ENCODE data around the gene CREB1.

CREB1 gene

DNA sequence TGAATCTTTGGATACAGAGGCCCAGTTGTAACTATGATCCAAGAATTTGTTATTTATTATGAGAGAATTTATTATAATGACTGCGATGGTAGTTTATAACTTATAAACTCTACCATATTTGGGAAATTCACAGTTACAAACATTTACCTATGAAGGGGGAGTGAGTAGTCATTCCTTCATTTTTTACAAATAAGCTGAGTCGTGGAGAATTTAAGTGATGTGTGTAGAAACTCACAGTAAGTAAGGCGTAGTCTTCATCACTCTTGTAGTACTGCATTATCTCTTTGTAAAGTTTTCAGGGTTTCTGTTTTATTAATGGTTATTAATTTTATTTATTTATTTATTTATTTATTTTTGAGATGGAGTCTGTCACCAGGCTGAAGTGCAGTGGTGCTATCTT lies 13.5 kb downstream of the CREB1 start:
- FAIRE-seq: no peak

DNA sequence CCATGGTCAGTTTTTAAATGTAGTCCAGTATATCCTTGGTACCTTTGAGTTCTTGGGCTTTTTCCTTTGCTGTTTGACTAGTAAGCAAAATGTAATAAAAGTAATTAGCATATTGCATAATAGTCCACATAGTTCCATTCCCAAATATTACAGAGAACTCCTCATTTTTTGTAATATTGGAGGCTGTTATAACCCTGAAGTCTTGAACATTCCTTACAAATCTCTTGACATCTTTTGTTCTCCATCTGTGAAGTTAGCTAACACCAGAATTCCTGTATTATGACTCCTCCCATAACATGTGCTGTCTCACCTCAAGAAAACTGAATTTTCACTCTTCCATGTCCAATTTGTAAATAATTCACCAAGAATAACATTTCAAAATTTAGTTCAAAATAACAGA lies 17.1 kb downstream of the CREB1 start:
- FAIRE-seq: no peak

DNA sequence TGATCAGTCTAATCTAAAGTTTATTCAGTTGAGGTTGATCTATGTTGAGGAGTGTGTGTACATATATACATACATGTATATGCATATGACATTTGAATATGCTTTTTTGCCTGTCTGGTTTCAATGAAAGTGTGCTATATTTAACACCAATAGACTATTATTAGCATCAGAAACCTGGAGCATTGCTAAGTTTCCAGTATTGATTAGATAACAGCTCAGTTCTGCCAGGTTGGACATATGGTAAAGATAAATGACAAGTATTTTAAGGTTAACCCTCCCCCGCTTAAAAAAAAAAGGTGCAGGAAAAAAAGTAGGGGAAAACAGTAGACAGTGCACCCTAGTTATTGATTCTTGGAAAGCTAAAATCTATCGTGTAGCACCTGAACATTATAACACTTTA lies 19.4 kb downstream of the CREB1 start:
- FAIRE-seq: no peak

- FAIRE-seq: no peak
These were observed 28.3 kb downstream of the CREB1 start for GRCh38 chr2:207558079-207558491.

- FAIRE-seq: no peak
These were observed 31.8 kb downstream of the CREB1 start for GRCh38 chr2:207561386-207562080.

- FAIRE-seq: no peak
These were observed 36.2 kb downstream of the CREB1 start for GRCh38 chr2:207565736-207566500.

- no peak for FAIRE-seq
These were observed 37.9 kb downstream of the CREB1 start for GRCh38 chr2:207567671-207568070.

DNA sequence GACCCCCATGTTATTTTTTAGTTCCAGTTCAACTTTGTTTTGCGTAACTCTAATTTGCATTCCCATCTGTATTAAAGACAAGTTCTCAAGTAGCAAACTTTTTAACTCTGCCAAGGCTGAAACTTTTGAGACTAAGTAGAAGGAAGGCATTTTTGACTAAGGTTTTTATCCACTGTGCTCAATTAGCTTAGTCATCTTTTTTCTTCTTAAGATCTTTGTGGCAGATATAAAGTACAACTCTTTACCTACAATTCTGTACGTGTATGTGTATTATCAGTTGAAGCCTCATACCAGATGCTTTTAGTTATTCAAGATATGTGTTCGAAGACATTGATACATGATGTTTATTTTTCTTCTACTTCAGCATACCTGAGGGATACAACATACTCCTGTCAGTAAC lies 41.6 kb downstream of the CREB1 start:
- no peak for FAIRE-seq

- no peak for FAIRE-seq
These were observed 55.2 kb downstream of the CREB1 start for GRCh38 chr2:207584952-207585351.

- FAIRE-seq: no peak
These were observed 57.5 kb downstream of the CREB1 start for GRCh38 chr2:207587305-207587704.

DNA sequence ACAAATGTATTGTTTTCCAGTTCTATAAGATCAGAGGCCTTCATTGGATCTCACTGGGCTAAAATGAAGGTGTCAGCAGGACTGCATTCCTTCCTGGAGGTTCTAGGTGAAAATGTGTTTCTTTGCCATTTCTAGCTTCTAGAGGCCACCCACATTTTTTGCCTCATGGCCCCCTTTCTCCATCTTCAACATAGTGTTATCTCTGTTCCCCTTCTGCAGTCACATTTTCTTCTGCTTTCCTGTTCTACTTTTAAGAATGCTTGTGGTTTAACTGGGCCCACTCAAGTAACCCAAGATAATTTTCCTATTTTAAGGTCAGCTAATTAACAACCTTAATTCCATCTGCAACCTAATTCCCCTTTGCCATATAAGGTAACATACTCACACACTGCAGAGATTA lies 59.4 kb downstream of the CREB1 start:
- FAIRE-seq: no peak

- no peak for FAIRE-seq
These were observed 63.5 kb downstream of the CREB1 start for GRCh38 chr2:207593277-207593676.

DNA sequence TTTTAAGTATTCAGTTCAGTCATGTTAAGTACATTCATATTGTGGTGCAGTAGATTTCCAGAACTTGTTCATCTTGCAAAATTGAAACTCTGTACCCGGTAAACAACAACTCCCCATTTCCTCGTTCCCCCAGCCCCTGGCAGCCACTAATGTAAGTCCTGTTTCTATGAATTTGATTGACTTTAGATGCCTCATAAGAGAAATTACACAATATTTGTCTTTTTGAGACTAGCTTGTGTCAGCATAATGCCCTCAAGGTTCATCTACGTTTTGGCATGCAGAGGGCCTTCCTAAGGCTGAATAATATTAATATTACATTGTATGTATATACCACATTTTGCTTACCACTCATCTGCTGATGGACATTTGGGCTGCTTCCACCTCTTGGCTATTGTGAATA lies 64.5 kb downstream of the CREB1 start:
- no peak for FAIRE-seq

- FAIRE-seq: no peak
These were observed 65.0 kb downstream of the CREB1 start for GRCh38 chr2:207594731-207595130.

- no peak for FAIRE-seq
These were observed 69.9 kb downstream of the CREB1 start for GRCh38 chr2:207599636-207600035.

GRCh38 chr2:207600231-207600630 lies 70.5 kb downstream of the CREB1 start:
- FAIRE-seq: no peak

GRCh38 chr2:207601774-207602173 lies 72.0 kb downstream of the CREB1 start:
- FAIRE-seq: no peak

GRCh38 chr2:207603486-207603885 lies 73.7 kb downstream of the CREB1 start:
- no peak for FAIRE-seq

DNA sequence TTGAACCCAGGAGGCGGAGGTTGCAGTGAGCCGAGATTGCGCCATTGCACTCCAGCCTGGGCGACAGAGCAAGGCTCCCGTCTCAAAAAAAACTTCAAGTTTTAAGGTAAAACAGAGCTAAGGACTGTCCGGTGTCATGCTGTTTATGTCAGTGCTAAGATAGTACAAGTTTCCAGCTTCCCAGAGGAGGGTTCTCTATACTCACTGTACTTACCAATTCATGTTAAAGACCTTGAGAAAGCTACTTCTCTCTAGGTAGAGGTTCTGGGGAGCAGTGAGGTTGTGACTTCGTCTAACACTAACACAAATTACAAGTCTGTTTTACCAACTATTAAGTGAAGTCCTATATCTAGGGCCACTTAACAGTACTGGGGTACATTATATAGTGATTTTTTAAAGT lies 76.6 kb downstream of the CREB1 start:
- no peak for FAIRE-seq

- no peak for FAIRE-seq
These were observed 77.1 kb downstream of the CREB1 start for GRCh38 chr2:207606829-207607228.

DNA sequence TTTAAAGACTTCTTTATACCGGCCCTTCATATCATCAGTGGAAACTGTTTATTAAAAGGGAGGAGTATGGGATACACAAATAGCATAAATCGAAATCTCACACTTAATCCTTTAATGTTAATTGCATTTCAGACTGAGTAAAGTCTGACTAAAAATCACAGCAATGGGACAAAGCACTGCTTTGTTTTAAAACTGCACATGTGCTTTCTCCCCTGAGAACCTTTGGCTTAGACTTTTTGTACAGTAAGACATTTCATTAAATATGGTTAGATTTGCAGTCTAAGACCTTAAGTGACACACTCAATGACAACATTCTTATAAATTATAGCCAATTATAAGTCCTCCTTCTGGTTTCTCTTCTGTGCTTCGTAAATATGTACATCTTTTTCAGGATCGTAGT lies 83.0 kb downstream of the CREB1 start:
- FAIRE-seq: no peak

DNA sequence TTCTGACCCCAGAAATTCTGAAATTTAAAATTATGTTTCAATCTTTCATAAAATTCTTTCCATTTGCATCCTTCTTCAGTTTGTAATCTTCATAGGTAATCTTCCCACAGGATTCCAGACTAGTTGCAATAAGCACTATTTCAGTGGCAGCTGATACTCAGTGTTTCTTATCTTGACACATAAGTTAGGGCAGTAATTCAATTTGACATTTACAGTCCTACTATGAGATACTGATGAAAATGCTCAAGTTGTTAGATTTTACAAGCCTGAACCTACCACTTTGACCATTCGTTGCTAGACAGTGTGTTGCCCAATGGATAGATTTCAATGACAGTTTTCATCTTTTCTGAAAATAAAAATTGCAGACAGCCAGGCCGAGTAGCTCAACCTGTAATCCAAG lies 85.1 kb downstream of the CREB1 start:
- FAIRE-seq: no peak

DNA sequence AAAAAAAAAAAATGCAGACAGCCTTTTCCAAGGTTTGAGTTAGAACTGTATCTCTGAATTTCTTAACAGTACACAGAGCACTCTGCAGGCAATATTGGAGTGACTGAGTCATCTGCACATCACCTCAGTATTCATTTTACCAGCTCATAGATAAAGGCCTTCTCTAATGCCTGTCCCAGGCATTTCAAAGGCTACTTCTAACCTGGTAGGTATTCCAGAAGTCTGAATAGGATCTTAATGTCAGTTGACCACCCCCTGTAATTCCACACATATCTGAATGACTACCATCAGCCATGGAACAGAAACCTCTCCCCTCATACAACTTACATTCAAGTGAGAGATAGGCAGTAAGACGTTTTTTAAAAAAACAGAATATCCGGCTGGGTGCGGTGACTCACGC lies 86.4 kb downstream of the CREB1 start:
- FAIRE-seq: no peak

- no peak for FAIRE-seq
These were observed 87.4 kb downstream of the CREB1 start for GRCh38 chr2:207617011-207617671.
